ENCODE results near the gene NUP37.

- TF ChIP-seq CTCF (IDR thresholded peaks at IDR 0.05) (no peak), POLR2AphosphoS2 (conservative IDR thresholded peaks at IDR 0.05; ENCODE audit: low read length) (no peak), POLR2A (IDR thresholded peaks at IDR 0.05; ENCODE audit: low read length) (no peak), NFE2L2 (conservative IDR thresholded peaks at IDR 0.05; ENCODE audit: low read length) (no peak), CEBPB (IDR thresholded peaks at IDR 0.05) (no peak), SMC3 (IDR thresholded peaks at IDR 0.05) (no peak), NR3C1 (IDR thresholded peaks at IDR 0.05) (no peak), KDM5A (IDR thresholded peaks at IDR 0.05) (no peak), ZNF302 (CRISPR knock-in tag; IDR thresholded peaks at IDR 0.05) (no peak), REST (IDR thresholded peaks at IDR 0.05) (no peak)
- TF ChIP-seq, protein P1, sequence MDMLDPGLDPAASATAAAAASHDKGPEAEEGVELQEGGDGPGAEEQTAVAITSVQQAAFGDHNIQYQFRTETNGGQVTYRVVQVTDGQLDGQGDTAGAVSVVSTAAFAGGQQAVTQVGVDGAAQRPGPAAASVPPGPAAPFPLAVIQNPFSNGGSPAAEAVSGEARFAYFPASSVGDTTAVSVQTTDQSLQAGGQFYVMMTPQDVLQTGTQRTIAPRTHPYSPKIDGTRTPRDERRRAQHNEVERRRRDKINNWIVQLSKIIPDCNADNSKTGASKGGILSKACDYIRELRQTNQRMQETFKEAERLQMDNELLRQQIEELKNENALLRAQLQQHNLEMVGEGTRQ (IDR thresholded peaks at IDR 0.05) = no peak
- TF ChIP-seq, protein P2, sequence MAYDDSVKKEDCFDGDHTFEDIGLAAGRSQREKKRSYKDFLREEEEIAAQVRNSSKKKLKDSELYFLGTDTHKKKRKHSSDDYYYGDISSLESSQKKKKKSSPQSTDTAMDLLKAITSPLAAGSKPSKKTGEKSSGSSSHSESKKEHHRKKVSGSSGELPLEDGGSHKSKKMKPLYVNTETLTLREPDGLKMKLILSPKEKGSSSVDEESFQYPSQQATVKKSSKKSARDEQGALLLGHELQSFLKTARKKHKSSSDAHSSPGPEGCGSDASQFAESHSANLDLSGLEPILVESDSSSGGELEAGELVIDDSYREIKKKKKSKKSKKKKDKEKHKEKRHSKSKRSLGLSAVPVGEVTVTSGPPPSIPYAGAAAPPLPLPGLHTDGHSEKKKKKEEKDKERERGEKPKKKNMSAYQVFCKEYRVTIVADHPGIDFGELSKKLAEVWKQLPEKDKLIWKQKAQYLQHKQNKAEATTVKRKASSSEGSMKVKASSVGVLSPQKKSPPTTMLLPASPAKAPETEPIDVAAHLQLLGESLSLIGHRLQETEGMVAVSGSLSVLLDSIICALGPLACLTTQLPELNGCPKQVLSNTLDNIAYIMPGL (CRISPR knock-in tag; IDR thresholded peaks at IDR 0.05; ENCODE audit: borderline replicate concordance) = no peak
- TF ChIP-seq, protein P3, sequence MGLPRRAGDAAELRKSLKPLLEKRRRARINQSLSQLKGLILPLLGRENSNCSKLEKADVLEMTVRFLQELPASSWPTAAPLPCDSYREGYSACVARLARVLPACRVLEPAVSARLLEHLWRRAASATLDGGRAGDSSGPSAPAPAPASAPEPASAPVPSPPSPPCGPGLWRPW (IDR thresholded peaks at IDR 0.05) = no peak
Observed at GRCh38 chr12:102053062-102053349, 66.9 kb downstream of the NUP37 start.
